Measurements from ENCODE around the gene CEP131.

CEP131 gene

DNA sequence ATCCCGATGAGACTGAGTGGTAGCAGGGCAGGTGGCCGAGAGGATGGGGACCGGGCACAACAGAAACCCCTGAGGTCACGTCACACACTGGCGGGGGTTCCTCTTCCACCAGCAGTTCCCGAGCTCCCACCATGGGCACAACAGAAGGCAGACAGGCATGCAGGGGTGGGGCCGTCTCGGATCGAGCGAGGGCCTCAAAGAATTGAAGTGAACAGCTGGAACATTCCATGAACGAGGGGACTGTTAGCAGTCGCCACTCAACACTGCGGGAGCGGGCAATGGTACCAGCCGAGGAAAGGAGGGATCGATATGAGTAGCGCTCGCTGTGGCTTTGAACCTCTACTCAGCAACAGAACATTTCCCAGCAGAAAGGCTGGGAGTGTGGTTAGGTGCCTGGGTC lies 5.3 kb downstream of the CEP131 start:
- TF ChIP-seq FOXP2 (optimal IDR thresholded peaks at IDR 0.05; ENCODE audit: borderline replicate concordance, extremely low read depth, extremely low read length, insufficient read depth) (no peak), REST (IDR thresholded peaks at IDR 0.05; ENCODE audit: insufficient read depth in 1 of 2, low read depth in 2 of 2, low read length in 2 of 2) (no peak), POLR2AphosphoS5 (IDR thresholded peaks at IDR 0.05; ENCODE audit: low read depth, low read length) (no peak), SIN3A (IDR thresholded peaks at IDR 0.05; ENCODE audit: borderline replicate concordance, insufficient read depth, low read length) (no peak), TAF1 (IDR thresholded peaks at IDR 0.05; ENCODE audit: borderline replicate concordance, insufficient read depth, low read length) (no peak)

DNA sequence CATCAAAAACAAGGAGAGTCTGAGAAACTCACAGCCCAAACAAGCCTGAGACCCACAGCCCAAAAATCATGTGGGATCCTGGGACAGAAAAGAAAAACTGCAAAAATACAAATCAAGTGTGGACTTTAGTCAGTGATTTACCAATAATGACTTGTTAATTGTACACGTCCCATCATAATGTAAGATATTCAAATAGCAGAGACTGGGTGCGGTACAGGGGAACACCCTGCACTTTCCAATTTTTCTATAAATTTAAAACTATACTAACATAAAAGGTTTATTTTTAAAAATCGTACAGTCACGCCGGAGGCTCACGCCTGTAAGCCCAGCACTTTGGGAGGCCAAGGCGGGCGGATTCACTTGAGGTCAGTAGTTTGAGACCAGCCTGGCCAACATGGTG lies 8.8 kb downstream of the CEP131 start:
- TF ChIP-seq POLR2AphosphoS5 (IDR thresholded peaks at IDR 0.05; ENCODE audit: low read depth, low read length), result no peak
- no peak for TF ChIP-seq TAF1 (IDR thresholded peaks at IDR 0.05; ENCODE audit: borderline replicate concordance, insufficient read depth, low read length)
- no peak for TF ChIP-seq REST (IDR thresholded peaks at IDR 0.05; ENCODE audit: insufficient read depth in 1 of 2, low read depth in 2 of 2, low read length in 2 of 2)
- no peak for TF ChIP-seq FOXP2 (optimal IDR thresholded peaks at IDR 0.05; ENCODE audit: borderline replicate concordance, extremely low read depth, extremely low read length, insufficient read depth)
- TF ChIP-seq SIN3A (IDR thresholded peaks at IDR 0.05; ENCODE audit: borderline replicate concordance, insufficient read depth, low read length), result no peak

DNA sequence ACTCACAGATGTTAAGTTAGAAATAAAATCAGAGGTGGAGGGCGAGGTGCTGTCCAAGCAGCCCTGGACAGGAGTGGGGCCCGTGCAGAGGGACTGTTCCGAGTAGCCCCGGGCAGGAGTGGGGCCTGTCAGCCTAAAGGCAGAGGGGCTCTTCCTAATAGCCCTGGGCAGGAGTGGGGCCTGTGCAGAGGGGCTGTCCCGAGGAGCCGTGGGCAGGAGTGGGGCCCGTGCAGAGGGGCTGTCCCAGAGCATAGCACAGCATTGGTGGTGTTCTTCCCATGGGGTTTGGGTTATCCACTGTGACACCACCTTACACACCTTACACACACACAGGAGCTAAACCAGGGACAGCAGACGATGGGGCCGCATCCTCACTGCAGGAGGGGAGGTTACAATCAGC lies 10.4 kb downstream of the CEP131 start:
- TF ChIP-seq TAF1 (IDR thresholded peaks at IDR 0.05; ENCODE audit: borderline replicate concordance, insufficient read depth, low read length) (no peak), FOXP2 (optimal IDR thresholded peaks at IDR 0.05; ENCODE audit: borderline replicate concordance, extremely low read depth, extremely low read length, insufficient read depth) (no peak), REST (IDR thresholded peaks at IDR 0.05; ENCODE audit: insufficient read depth in 1 of 2, low read depth in 2 of 2, low read length in 2 of 2) (no peak), SIN3A (IDR thresholded peaks at IDR 0.05; ENCODE audit: borderline replicate concordance, insufficient read depth, low read length) (no peak), POLR2AphosphoS5 (IDR thresholded peaks at IDR 0.05; ENCODE audit: low read depth, low read length) (no peak)

- TF ChIP-seq SIN3A (IDR thresholded peaks at IDR 0.05; ENCODE audit: borderline replicate concordance, insufficient read depth, low read length) (no peak), POLR2AphosphoS5 (IDR thresholded peaks at IDR 0.05; ENCODE audit: low read depth, low read length) (no peak), TAF1 (IDR thresholded peaks at IDR 0.05; ENCODE audit: borderline replicate concordance, insufficient read depth, low read length) (no peak), REST (IDR thresholded peaks at IDR 0.05; ENCODE audit: insufficient read depth in 1 of 2, low read depth in 2 of 2, low read length in 2 of 2) (no peak)
Measured at GRCh38 chr17:81210868-81211267, 11.9 kb downstream of the CEP131 start.

DNA sequence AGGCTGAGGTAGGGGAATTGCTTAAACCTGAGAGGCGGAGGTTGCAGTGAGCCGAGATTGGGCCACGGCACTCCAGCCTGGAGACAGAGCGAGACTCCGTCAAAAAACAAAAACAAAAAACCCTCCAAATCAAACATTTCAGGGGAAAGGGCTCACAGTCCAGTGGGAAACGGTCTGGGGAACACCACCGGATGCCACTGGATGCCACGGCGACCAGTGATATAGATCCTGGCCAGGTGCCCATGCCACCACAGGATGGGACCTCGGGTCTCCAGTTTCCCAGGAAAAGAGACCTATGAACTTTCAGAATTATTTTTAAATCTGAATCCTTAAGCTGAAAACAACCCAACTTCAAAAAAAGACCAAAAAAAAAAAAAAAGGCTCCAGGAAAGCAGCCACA lies 12.3 kb downstream of the CEP131 start:
- no peak for TF ChIP-seq REST (IDR thresholded peaks at IDR 0.05; ENCODE audit: insufficient read depth in 1 of 2, low read depth in 2 of 2, low read length in 2 of 2)
- no peak for TF ChIP-seq SIN3A (IDR thresholded peaks at IDR 0.05; ENCODE audit: borderline replicate concordance, insufficient read depth, low read length)
- TF ChIP-seq TAF1 (IDR thresholded peaks at IDR 0.05; ENCODE audit: borderline replicate concordance, insufficient read depth, low read length), result no peak
- TF ChIP-seq FOXP2 (optimal IDR thresholded peaks at IDR 0.05; ENCODE audit: borderline replicate concordance, extremely low read depth, extremely low read length, insufficient read depth), result no peak
- TF ChIP-seq POLR2AphosphoS5 (IDR thresholded peaks at IDR 0.05; ENCODE audit: low read depth, low read length), result no peak

Data from PFSK-1 (cell line).